A673 (cell line): ENCODE measurements around the gene GPX8. TPM values are rescaled to one million over a fixed set of nuclear protein-coding genes. Genes with fewer than 3 reads are reported as not detected.

ENCODE experiments used
- Bru-seq: library from RNA; stranded (reverse); fragments of 400-500 nt; gene quantifications from one replicate; lab custom pipeline; 2021; lab: Mats Ljungman, UMichigan
- BruChase-seq, 2 experiments: library from RNA; stranded (reverse); fragments of 400-500 nt; gene quantifications; one replicate each; lab custom pipeline; 2021; lab: Mats Ljungman, UMichigan
- BruUV-seq: library from RNA; stranded (reverse); fragments of 400-500 nt; replicated peaks from 2 replicates; lab custom pipeline; 2021; lab: Mats Ljungman, UMichigan
- CTCF ChIA-PET: fragments of 300-600 bp; sonication (Branson Sonifier 250); formaldehyde crosslinking; loops from one replicate; lab custom pipeline; 2022; ENCODE audit warnings: antibody characterized with exemption; lab: Charles Lee
- POLR2A ChIA-PET: fragments of 300-600 bp; sonication (Branson Sonifier 250); formaldehyde crosslinking; loops from one replicate; lab custom pipeline; 2022; ENCODE audit warnings: antibody characterized with exemption; ENCODE audit not compliant: low non-redundant PET; lab: Charles Lee
- DNase-seq: peaks from one replicate; pipeline ENCODE4 v3.0.0-alpha.2; 2015; ENCODE audit warnings: low spot score
- H3K27ac ChIP-seq: fragments of 200-600 bp; sonication (generic); 2 replicates; pipeline ENCODE4 v1.5.1; 2016; ENCODE audit warnings: mixed run types, low read depth, mild to moderate bottlenecking, mixed read lengths, antibody characterized with exemption, low read length; ENCODE audit not compliant: poor library complexity, severe bottlenecking
- H3K27me3 ChIP-seq: fragments of 200-600 bp; sonication (generic); replicated peaks from 2 replicates; pipeline ENCODE4 v1.6.1; 2017; ENCODE audit warnings: mixed run types, low read depth, mild to moderate bottlenecking, mixed read lengths, antibody characterized with exemption, low read length; ENCODE audit not compliant: insufficient read depth, poor library complexity
- H3K36me3 ChIP-seq: fragments of 200-600 bp; sonication (generic); 2 replicates; pipeline ENCODE4 v1.6.1; 2016; ENCODE audit warnings: mixed run types, mild to moderate bottlenecking, mixed read lengths, antibody characterized with exemption, low read length; ENCODE audit not compliant: insufficient read depth, poor library complexity, severe bottlenecking
- H3K4me1 ChIP-seq: fragments of 200-600 bp; sonication (generic); 2 replicates; pipeline ENCODE4 v1.6.1; 2017; ENCODE audit warnings: mixed run types, mild to moderate bottlenecking, mixed read lengths, antibody characterized with exemption, low read length; ENCODE audit not compliant: insufficient read depth, poor library complexity, severe bottlenecking
- H3K4me3 ChIP-seq: fragments of 200-600 bp; sonication (generic); 2 replicates; pipeline ENCODE4 v1.5.1; 2016; ENCODE audit warnings: low read depth, mixed run types, mild to moderate bottlenecking, mixed read lengths, low read length; ENCODE audit not compliant: poor library complexity, severe bottlenecking
- H3K9me3 ChIP-seq: fragments of 200-600 bp; sonication (generic); 2 replicates; pipeline ENCODE4 v1.6.1; 2016; ENCODE audit warnings: mixed run types, low read depth, mild to moderate bottlenecking, mixed read lengths, antibody characterized with exemption, low read length; ENCODE audit not compliant: poor library complexity, severe bottlenecking
- CTCF ChIP-seq: fragments of 300-800, 200-600 bp; sonication (generic); conservative IDR thresholded peaks from 2 replicates; pipeline ENCODE4 v1.5.1; 2017; ENCODE audit warnings: low read depth, mild to moderate bottlenecking, antibody characterized with exemption, low read length, moderate library complexity, mixed read lengths
- EZH2 ChIP-seq: fragments of 200-600 bp; sonication (generic); IDR thresholded peaks from 2 replicates; pipeline ENCODE4 v1.6.1; 2017; ENCODE audit warnings: borderline replicate concordance, low read depth, mild to moderate bottlenecking, mixed read lengths, antibody characterized with exemption, low read length; ENCODE audit not compliant: poor library complexity, severe bottlenecking
- intact Hi-C: fragments of 100-400 bp; cut with micrococcal nuclease; formaldehyde crosslinking; loops from one replicate; pipeline ENCODE4 v1.10.0; 2022; ENCODE audit not compliant: unreplicated experiment
- long read RNA-seq: library from polyadenylated mRNA; stranded (forward); transcript quantifications from one replicate; pipeline ENCODE4 v2.0.0, GENCODE V29; 2022
- total RNA-seq: library from RNA; stranded (reverse); gene quantifications from 2 replicates; pipeline ENCODE4 v1.2.3, GENCODE V29; 2021

Gene GPX8
- total RNA-seq (52.2 and 54.7 TPM in 2 replicates), Bru-seq, nascent RNA (percentile 91 among the genes with signal in this experiment), BruChase-seq, experiment 1, labeled RNA remaining after a 2-hour chase (percentile 97 among the genes with signal in this experiment), BruChase-seq, experiment 2, labeled RNA remaining after a 6-hour chase (percentile 98 among the genes with signal in this experiment)
- long read RNA-seq, transcript GPX8-205 (4 exons, 3,422 nt): minor isoform, 11 of 89 reads
- long read RNA-seq, transcript GPX8-203 (3 exons, 1,411 nt): major isoform, 58 of 89 reads
- long read RNA-seq, transcript GPX8-201 (2 exons, 3,245 nt): minor isoform, 5 of 89 reads
- long read RNA-seq, partial matches to known transcripts: 2 of 89 reads
- long read RNA-seq, other reads (novel, unspliced or antisense): 9 of 89 reads

GRCh38 chr5:55159763-55160492 is at the start of gene GPX8:
GPX8 (plus strand) TSS chr5:55160171; CDS start chr5:55160193, 22 bp downstream.
- intact Hi-C loops: loop anchor here (10.0 kb wide), 1 partner anchor 435 kb away; no protein-coding TSS in a partner anchor
- H3K4me3 ChIP-seq: peak within 1 kb of the TSS; percentile 62
- TF ChIP-seq EZH2 (no peak), CTCF (peak; percentile 83)
- peaks cover 30% of the 10 kb centered on the region for H3K36me3 ChIP-seq
- peak within 1 kb of the TSS; percentile 87 for H3K27ac ChIP-seq
- peaks cover 6% of the 10 kb centered on the region for H3K4me1 ChIP-seq
- POLR2A ChIA-PET: interaction anchor here (0.6 to 1.3 kb wide), 4 partner anchors 13 to 407 kb away, joined by 3 to 4 read pairs (median 3); no protein-coding TSS in a partner anchor
- CTCF ChIA-PET: interaction anchor here (0.5 to 1.5 kb wide), 12 partner anchors 11 to 642 kb away, joined by 3 to 27 read pairs (median 4); partner anchors contain the start of gene SNX18
- no peaks in the 10 kb centered on the region for H3K27me3 ChIP-seq
- no peaks in the 10 kb centered on the region for H3K9me3 ChIP-seq
- peak; percentile 89 for DNase-seq
- no TSS peak for BruUV-seq

- no peaks in the 10 kb centered on the region for H3K27me3 ChIP-seq
- no peak overlapping the region for H3K27ac ChIP-seq
- no peak overlapping the region for H3K4me3 ChIP-seq
- no peaks in the 10 kb centered on the region for H3K36me3 ChIP-seq
- ChIA-PET CTCF (no interaction called here), POLR2A (no interaction called here)
- TF ChIP-seq CTCF: no peak
- TF ChIP-seq EZH2: no peak
- no TSS peak for BruUV-seq
- DNase-seq: no peak
- no peaks in the 10 kb centered on the region for H3K9me3 ChIP-seq
- no peaks in the 10 kb centered on the region for H3K4me1 ChIP-seq
- intact Hi-C loops: no loop called here
These were observed 49.8 kb upstream of the GPX8 start for GRCh38 chr5:55110217-55110616.

GRCh38 chr5:55113327-55113726 is 46.6 kb upstream of the GPX8 start:
- ChIA-PET POLR2A (no interaction called here), CTCF (no interaction called here)
- H3K27ac ChIP-seq: no peak overlapping the region
- no peak for DNase-seq
- TF ChIP-seq EZH2 (no peak), CTCF (no peak)
- H3K36me3 ChIP-seq: no peaks in the 10 kb centered on the region
- no TSS peak for BruUV-seq
- no peaks in the 10 kb centered on the region for H3K4me1 ChIP-seq
- H3K27me3 ChIP-seq: peaks cover 3% of the 10 kb centered on the region
- intact Hi-C loops: no loop called here
- H3K4me3 ChIP-seq: no peak overlapping the region
- no peaks in the 10 kb centered on the region for H3K9me3 ChIP-seq
